Measurements from ENCODE around the gene CFAP119. TPM values are rescaled to one million over a fixed set of nuclear protein-coding genes. Genes with fewer than 3 reads are reported as not detected.

Gene CFAP119
- total and polyA plus RNA-seq, 9 of the 15 experiments (the other 6 are each of a cell fraction or from before 2014, with no cell fraction given), result 5.5 to 33.7 (median 9.6) TPM

- ChIA-PET POLR2A (interaction anchor here (1.0 to 2.9 kb wide), 5 partner anchors 10 to 21 kb away, joined by 3 to 14 read pairs (median 3); partner anchors contain the start of gene PHKG2), CTCF (ENCODE audit: low intra/inter-chr PET ratio) (no interaction called here)
- Histone ChIP-seq H3K4me2 (ENCODE audit: insufficient read depth, low read length) (no peak overlapping the region), H3K9ac (ENCODE audit: insufficient read depth in 1 of 2, low read depth in 2 of 2, low read length in 2 of 2) (peak overlapping the region in 1 of 2 experiments; percentile 13; a peak in 1 of 4 replicates), H2AFZ (ENCODE audit: low read depth, low read length) (no peak overlapping the region), H3K27me3 (ENCODE audit: control insufficient read depth in 2 of 2, insufficient read depth in 2 of 2, low read length in 2 of 2) (no peaks in the 10 kb centered on the region), H3K4me1 (replicated peaks in 1 of 2; ENCODE audit: control insufficient read depth in 2 of 2, insufficient read depth in 2 of 2, low read length in 2 of 2) (peaks cover 1 to 21% of the 10 kb centered on the region in 2 experiments; a peak in 4 of 5 replicates), H3K9me3 (replicated peaks; ENCODE audit: control insufficient read depth, insufficient read depth, low read depth, low read length) (no peaks in the 10 kb centered on the region), H3K79me2 (ENCODE audit: control insufficient read depth, insufficient read depth, low read length) (peaks cover 9% of the 10 kb centered on the region), H3K9me1 (ENCODE audit: control insufficient read depth, insufficient read depth, low read length) (no peaks in the 10 kb centered on the region), H3K27ac (ENCODE audit: extremely low read depth, low read depth, low read length) (no peak overlapping the region), H3K36me3 (ENCODE audit: control insufficient read depth, insufficient read depth, low read length) (peaks cover 98% of the 10 kb centered on the region), H3K4me3 (no peak overlapping the region), H4K20me1 (replicated peaks; ENCODE audit: control insufficient read depth, insufficient read depth, low read length) (0 out of 2 replicates have a peak, but pooled peaks cover 5% of the 10 kb centered on the region)
- no peak for FAIRE-seq
- DNase-seq (ENCODE audit: extremely low read depth in 1 of 4, low spot score in 3 of 4), result no peak
- 94% methylated on average over 22 of the region's 23 CpGs for WGBS (ENCODE audit: insufficient coverage, low coverage, missing lambda C conversion rate)
- ATAC-seq, result no peak
- BruUV-seq (replicated peaks), result TSS peak; percentile 30
- in situ Hi-C loops (cut with MboI), result no loop called here
- intact Hi-C loops (cut with micrococcal nuclease), result no loop called here
- TF ChIP-seq GATAD2B (IDR thresholded peaks at IDR 0.05; ENCODE audit: borderline replicate concordance), result no peak
- TF ChIP-seq FUS (optimal IDR thresholded peaks at IDR 0.05; ENCODE audit: low read depth, low read length), result no peak
- no peak for TF ChIP-seq PCBP1 (IDR thresholded peaks at IDR 0.05; ENCODE audit: low read depth, low read length, poor library complexity, severe bottlenecking)
- 0 out of 2 replicates have a peak, but pooled peaks have one; percentile 10 for TF ChIP-seq POLR2G (IDR thresholded peaks at IDR 0.05; ENCODE audit: low read depth, low read length)
- TF ChIP-seq E2F3 (CRISPR knock-in tag; IDR thresholded peaks at IDR 0.05), result no peak
- TF ChIP-seq ZNF146 (CRISPR knock-in tag; IDR thresholded peaks at IDR 0.05; ENCODE audit: unreplicated experiment), result no peak
- no peak for TF ChIP-seq SMARCE1 (IDR thresholded peaks at IDR 0.05)
- no peak for TF ChIP-seq ZFP91 (CRISPR knock-in tag; IDR thresholded peaks at IDR 0.05)
Measured at GRCh38 chr16:30768583-30769181, 6.8 kb upstream of the CFAP119 start.

Data from K562 (cell line).